A549 (cell line): ENCODE measurements around the gene ATP2C2. TPM values are rescaled to one million over a fixed set of nuclear protein-coding genes. Genes with fewer than 3 reads are reported as not detected.

ENCODE experiments used
- ATAC-seq, 2 experiments: fragments of 200-7000 bp in 1 of 2; fragments of >200 bp in 1 of 2; cut with Nextera tagmentation in 1 of 2; cut with Tn5 transposase in 1 of 2; 3 replicates each; pipeline versions ENCODE4 v1.8.0 to v1.9.1; 2018 to 2020; ENCODE audit warnings: mild to moderate bottlenecking in 1 of 2, moderate library complexity in 1 of 2
- CTCF ChIA-PET: fragments of 300-600 bp; sonication (Branson Sonifier 250); formaldehyde crosslinking; extraction: SDS; loops from one replicate; lab custom pipeline; 2021; ENCODE audit warnings: antibody characterized with exemption, inconsistent platforms; lab: Yijun Ruan, JAX
- POLR2A ChIA-PET: fragments of 350-600 bp; formaldehyde crosslinking; extraction: SDS; loops from one replicate; lab custom pipeline; 2021; ENCODE audit warnings: antibody characterized with exemption, inconsistent platforms; lab: Yijun Ruan, JAX
- DNase-seq, 2 experiments: peaks; one replicate each; pipeline versions ENCODE4 v3.0.0 to v3.0.0-alpha.2; 2011 to 2016; ENCODE audit warnings: low read depth in 1 of 2, low spot score in 1 of 2
- FAIRE-seq: peaks from 2 replicates; lab custom pipeline; 2011; peaks lifted over from hg19 to GRCh38; lab: Jason Lieb, UNC
- H3K27ac ChIP-seq, 2 experiments: fragments of >200 bp; sonication (Bioruptor Twin); formaldehyde crosslinking; 3 replicates each; pipeline ENCODE4 v1.5.1; 2016 to 2017
- H3K4me1 ChIP-seq: fragments of >200 bp; sonication (Bioruptor Twin); formaldehyde crosslinking; 3 replicates; pipeline ENCODE4 v1.6.1; 2016
- H3K4me2 ChIP-seq: fragments of >200 bp; sonication (Bioruptor Twin); formaldehyde crosslinking; 3 replicates; pipeline ENCODE4 v1.6.1; 2016
- H3K4me3 ChIP-seq: fragments of >200 bp; sonication (Bioruptor Twin); formaldehyde crosslinking; 3 replicates; pipeline ENCODE4 v1.5.1; 2016
- H3K9me3 ChIP-seq: fragments of >200 bp; sonication (Bioruptor Twin); formaldehyde crosslinking; 3 replicates; pipeline ENCODE4 v1.6.1; 2016
- CBX8 ChIP-seq: fragments of 200-600 bp; sonication (generic); IDR thresholded peaks from 2 replicates; pipeline ENCODE4 v1.6.1; 2016
- ELK1 ChIP-seq: fragments of 150-350 bp; IDR thresholded peaks from 2 replicates; pipeline ENCODE4 v1.6.1; 2014; ENCODE audit warnings: low read depth, mild to moderate bottlenecking, low read length
- EP300 ChIP-seq, 2 experiments: fragments of >200 bp; sonication (Bioruptor Twin); formaldehyde crosslinking; IDR thresholded peaks; 2 replicates in 1 of 2; 3 replicates in 1 of 2; pipeline ENCODE4 v1.6.1; 2016 to 2017
- ESRRA ChIP-seq: fragments of 150-350 bp; IDR thresholded peaks from 2 replicates; pipeline ENCODE4 v1.6.1; 2014; ENCODE audit warnings: mild to moderate bottlenecking, low read length, borderline replicate concordance
- HDAC2 ChIP-seq: fragments of 200-600 bp; sonication (generic); IDR thresholded peaks from 2 replicates; pipeline ENCODE4 v1.6.1; 2016
- HEYL ChIP-seq: fragments of 250-450 bp; sonication (Bioruptor Pico); IDR thresholded peaks from 2 replicates; pipeline ENCODE4 v1.8.0; 2021; ENCODE audit warnings: mild to moderate bottlenecking, moderate library complexity
- HOXB5 ChIP-seq: fragments of 250-450 bp; sonication (Bioruptor Pico); IDR thresholded peaks from 2 replicates; pipeline ENCODE4 v1.5.0; 2020; ENCODE audit warnings: mild to moderate bottlenecking, moderate library complexity
- KDM5A ChIP-seq: fragments of 200-600 bp; sonication (generic); IDR thresholded peaks from 2 replicates; pipeline ENCODE4 v1.6.1; 2016; ENCODE audit warnings: antibody characterized with exemption, mild to moderate bottlenecking
- PHF8 ChIP-seq: fragments of 200-600 bp; sonication (generic); IDR thresholded peaks from 2 replicates; pipeline ENCODE4 v1.6.1; 2016; ENCODE audit warnings: low read depth, mild to moderate bottlenecking, antibody characterized with exemption, moderate library complexity, borderline replicate concordance
- RCOR1 ChIP-seq: fragments of 150-350 bp; IDR thresholded peaks from 2 replicates; pipeline ENCODE4 v1.6.1; 2014; ENCODE audit warnings: antibody characterized with exemption, low read length, low read depth
- SMC3 ChIP-seq: fragments of >200 bp; sonication (Bioruptor Twin); formaldehyde crosslinking; IDR thresholded peaks from 3 replicates; pipeline ENCODE4 v1.6.1; 2018; ENCODE audit warnings: inconsistent platforms
- SREBF2 ChIP-seq: fragments of 450-650 bp; IDR thresholded peaks from 2 replicates; pipeline ENCODE4 v1.6.1; 2014; ENCODE audit warnings: mild to moderate bottlenecking, moderate library complexity
- USF2 ChIP-seq: fragments of 450-650 bp; IDR thresholded peaks from 2 replicates; pipeline ENCODE4 v1.6.1; 2014; ENCODE audit warnings: antibody characterized with exemption
- ZSCAN20 ChIP-seq: fragments of 250-450 bp; sonication (Bioruptor Pico); IDR thresholded peaks from 2 replicates; pipeline ENCODE4 v1.8.0; 2022; ENCODE audit warnings: mild to moderate bottlenecking, moderate library complexity
- WGBS: methylation state at CpG from one replicate; pipeline ENCODE4 v1.1.6; 2017; ENCODE audit errors: missing lambda C conversion rate; 5-methylcytosine and 5-hydroxymethylcytosine counted together
- polyA plus RNA-seq, 4 experiments: library from polyadenylated mRNA; depleted of rRNA in 3 of 4; stranded (reverse); fragments of >200 nt; fragmentation: RNase III in 1 of 4; extraction: RNeasy Plus Mini Kit Qiagen cat#74134 plus additional on column Dnase treatment in 1 of 4; gene quantifications; 2 replicates in 3 of 4; 3 replicates in 1 of 4; pipeline ENCODE4 v1.2.3, GENCODE V29; 2011 to 2017
- TF ChIP-seq, protein P1 (sequence below): IDR thresholded peaks from 2 replicates; pipeline ENCODE4 v1.6.1; 2012
- TF ChIP-seq, protein P2 (sequence below): fragments of >200 bp; sonication (Bioruptor Twin); formaldehyde crosslinking; IDR thresholded peaks from 3 replicates; pipeline ENCODE4 v1.6.1; 2016

ATP2C2 gene
- polyA plus RNA-seq, 2 of the 4 experiments (the other 2 are of a cell fraction): 0.14 to 0.17 TPM

DNA sequence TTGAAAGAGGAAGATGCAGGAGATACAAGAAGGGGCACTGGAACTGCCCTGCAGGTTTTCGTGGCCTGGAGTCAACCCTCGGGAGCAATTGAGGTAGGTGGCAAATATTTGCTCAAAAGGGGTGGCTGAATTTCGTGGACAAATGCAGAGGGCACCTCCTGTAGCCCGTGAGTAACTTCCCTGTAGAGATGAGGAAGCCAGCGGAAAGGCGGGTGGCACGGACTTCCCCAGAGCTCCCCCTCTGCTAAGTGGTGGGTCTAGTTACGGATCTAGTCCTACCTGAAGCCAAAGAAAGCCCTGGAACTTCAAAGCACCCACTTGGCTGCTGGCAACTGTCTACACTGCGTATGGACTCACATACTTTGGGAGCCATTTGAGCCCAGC, 1.0 kb upstream of the ATP2C2 start (continued):
- TF ChIP-seq, protein P1, sequence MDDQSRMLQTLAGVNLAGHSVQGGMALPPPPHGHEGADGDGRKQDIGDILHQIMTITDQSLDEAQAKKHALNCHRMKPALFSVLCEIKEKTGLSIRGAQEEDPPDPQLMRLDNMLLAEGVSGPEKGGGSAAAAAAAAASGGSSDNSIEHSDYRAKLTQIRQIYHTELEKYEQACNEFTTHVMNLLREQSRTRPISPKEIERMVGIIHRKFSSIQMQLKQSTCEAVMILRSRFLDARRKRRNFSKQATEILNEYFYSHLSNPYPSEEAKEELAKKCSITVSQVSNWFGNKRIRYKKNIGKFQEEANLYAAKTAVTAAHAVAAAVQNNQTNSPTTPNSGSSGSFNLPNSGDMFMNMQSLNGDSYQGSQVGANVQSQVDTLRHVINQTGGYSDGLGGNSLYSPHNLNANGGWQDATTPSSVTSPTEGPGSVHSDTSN: no peak
- no peak for TF ChIP-seq HEYL (CRISPR knock-in tag)
- TF ChIP-seq, all 56 proteins: peak for 0

- ChIA-PET POLR2A (no interaction called here), CTCF (interaction anchor here (0.7 to 2.0 kb wide), 2 partner anchors 63 to 117 kb away, joined by 4 read pairs; no protein-coding TSS in a partner anchor)
- no peaks in the 10 kb centered on the region for H3K9me3 ChIP-seq
- TF ChIP-seq USF2: no peak
- no peak for TF ChIP-seq SREBF2
- TF ChIP-seq SMC3: no peak
- no peak for TF ChIP-seq HEYL (CRISPR knock-in tag)
- no peak for TF ChIP-seq ESRRA
- no peak for TF ChIP-seq ZSCAN20 (CRISPR knock-in tag)
- no peak for TF ChIP-seq ELK1
- no peak for TF ChIP-seq KDM5A
- TF ChIP-seq PHF8: no peak
- TF ChIP-seq, protein P2, sequence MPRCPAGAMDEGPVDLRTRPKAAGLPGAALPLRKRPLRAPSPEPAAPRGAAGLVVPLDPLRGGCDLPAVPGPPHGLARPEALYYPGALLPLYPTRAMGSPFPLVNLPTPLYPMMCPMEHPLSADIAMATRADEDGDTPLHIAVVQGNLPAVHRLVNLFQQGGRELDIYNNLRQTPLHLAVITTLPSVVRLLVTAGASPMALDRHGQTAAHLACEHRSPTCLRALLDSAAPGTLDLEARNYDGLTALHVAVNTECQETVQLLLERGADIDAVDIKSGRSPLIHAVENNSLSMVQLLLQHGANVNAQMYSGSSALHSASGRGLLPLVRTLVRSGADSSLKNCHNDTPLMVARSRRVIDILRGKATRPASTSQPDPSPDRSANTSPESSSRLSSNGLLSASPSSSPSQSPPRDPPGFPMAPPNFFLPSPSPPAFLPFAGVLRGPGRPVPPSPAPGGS: no peak
- TF ChIP-seq RCOR1: no peak
- no peak for TF ChIP-seq HDAC2
- TF ChIP-seq CBX8: no peak
- TF ChIP-seq EP300 (IDR thresholded peaks at IDR 0.05): no peak
- TF ChIP-seq HOXB5 (CRISPR knock-in tag): no peak
- 61% methylated on average over 26 of the region's 27 CpGs for WGBS
- H3K4me3 ChIP-seq: peak overlapping the region; percentile 46
- ATAC-seq (peak in 1 of 2 experiments; percentile 17; a peak in 3 of 6 replicates), DNase-seq (no peak), FAIRE-seq (no peak)
- H3K27ac ChIP-seq: peak overlapping the region in 1 of 2 experiments; percentile 15; a peak in 3 of 6 replicates
- peaks cover 7% of the 10 kb centered on the region; the same call in 2 of the 3 replicates for H3K4me1 ChIP-seq
- H3K4me2 ChIP-seq: peak overlapping the region; percentile 97
Observed at GRCh38 chr16:84367750-84368307, 509 bp upstream of the ATP2C2 start.

DNA sequence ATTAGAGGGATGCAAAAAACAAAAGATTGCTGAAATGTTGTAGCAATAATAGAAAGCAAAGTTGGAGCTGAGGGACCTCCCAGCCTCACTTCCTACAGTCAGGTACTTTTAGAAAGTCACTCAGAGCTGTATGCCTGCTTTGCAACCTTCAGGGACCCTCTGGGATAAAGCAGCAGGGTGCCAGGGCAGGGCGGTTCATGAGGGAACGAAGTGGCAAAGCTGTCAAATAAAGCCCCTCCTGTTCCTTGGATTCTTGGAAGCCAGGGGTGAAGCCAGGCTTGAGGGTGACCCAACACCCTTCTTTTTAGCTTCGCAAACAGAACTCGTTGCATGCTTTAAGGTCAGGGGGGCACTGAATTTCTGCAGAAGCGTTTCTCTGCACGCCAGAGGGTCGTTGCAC, 767 bp downstream of the ATP2C2 start:
- no peak for ATAC-seq
- 70% methylated on average over 7 of the region's 7 CpGs for WGBS
- no peak overlapping the region for H3K27ac ChIP-seq
- peak overlapping the region; percentile 97; the same call in 2 of the 3 replicates for H3K4me2 ChIP-seq
- peaks cover 7% of the 10 kb centered on the region; the same call in 2 of the 3 replicates for H3K4me1 ChIP-seq
- FAIRE-seq: no peak
- ChIA-PET POLR2A (no interaction called here), CTCF (interaction anchor here (0.9 to 1.8 kb wide), 2 partner anchors 14 to 61 kb away, joined by 3 to 4 read pairs; no protein-coding TSS in a partner anchor)
- H3K4me3 ChIP-seq: no peak overlapping the region
- H3K9me3 ChIP-seq: no peaks in the 10 kb centered on the region
- TF ChIP-seq HOXB5 (CRISPR knock-in tag): no peak
- no peak for DNase-seq
